Measurements from ENCODE around the gene GADD45G.

Gene GADD45G

DNA sequence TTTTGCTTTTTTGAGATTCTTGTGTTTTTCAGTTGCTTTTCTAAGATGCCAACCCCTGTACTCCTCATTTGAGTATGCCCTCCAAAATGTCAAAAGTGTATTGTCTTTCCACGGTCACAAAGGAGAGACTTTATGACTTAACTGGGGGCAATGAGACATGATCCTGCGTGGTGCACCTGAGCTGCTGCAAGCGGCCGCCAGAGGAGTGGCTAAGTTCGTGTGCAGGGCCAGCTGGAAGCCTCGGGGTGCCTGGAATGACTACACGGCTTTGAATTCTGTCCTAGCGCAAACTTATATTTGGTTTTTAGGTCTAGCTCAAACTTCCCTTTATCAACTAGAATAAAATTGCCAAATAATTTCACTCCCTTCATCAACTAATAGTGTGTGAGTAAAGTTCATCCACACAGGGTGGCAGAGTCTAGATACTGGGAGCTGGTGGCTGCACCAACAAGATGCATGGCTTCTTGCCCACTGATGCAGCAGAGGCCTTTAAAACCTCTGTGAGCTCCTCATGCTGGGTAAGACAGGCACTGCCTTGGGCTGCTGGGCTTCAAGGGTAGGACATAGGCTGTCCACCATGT lies 4.7 kb downstream of the GADD45G start:
- DNase-seq (ENCODE audit: low read depth): no peak

DNA sequence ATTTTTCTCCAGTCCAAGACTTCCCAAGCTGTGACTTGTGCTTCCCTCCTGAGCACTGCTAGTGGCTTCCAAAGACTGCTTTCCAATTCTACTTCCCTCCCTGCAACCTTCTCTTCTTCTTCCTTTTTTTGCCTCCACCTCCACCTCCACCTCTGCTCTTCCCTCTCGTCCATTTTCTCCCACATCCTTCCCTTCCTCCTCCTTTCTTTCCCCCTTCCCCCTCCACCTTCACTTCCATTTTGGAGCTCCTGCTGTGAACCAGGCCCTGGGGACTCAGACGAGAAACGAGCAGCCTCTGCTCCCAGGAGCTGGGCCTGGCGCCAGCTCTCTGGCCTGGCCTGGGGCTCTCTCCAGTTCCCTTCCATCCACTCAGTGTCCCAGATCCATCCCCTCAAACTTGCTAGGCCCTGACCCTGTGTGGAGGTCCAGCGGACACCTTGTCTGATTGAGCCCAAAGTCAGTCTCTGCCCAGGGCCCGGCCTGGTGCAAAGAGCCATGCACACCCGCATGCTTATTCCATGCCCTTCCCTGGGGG lies 5.6 kb downstream of the GADD45G start:
- no peak for DNase-seq (ENCODE audit: low read depth)

DNA sequence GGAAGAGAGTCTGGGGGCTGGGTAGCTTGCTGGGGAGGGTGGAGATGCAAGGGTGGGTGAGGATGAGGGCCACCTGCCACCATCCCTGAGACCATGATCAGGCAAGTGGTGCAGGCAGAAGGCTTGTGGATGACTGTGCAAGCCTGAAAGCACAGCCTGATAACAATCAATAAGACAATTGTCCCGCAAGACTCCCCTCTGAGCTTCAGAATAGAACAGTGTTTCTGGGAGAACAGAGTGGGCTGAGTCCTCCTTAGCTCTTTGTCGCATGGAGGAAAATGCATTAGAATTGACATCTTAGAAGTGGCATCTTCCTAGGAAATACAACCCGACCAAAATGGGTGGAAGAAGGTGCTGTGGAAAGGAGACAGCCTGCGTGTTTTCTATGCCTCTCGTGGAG lies 6.6 kb downstream of the GADD45G start:
- DNase-seq (ENCODE audit: low read depth): no peak

DNA sequence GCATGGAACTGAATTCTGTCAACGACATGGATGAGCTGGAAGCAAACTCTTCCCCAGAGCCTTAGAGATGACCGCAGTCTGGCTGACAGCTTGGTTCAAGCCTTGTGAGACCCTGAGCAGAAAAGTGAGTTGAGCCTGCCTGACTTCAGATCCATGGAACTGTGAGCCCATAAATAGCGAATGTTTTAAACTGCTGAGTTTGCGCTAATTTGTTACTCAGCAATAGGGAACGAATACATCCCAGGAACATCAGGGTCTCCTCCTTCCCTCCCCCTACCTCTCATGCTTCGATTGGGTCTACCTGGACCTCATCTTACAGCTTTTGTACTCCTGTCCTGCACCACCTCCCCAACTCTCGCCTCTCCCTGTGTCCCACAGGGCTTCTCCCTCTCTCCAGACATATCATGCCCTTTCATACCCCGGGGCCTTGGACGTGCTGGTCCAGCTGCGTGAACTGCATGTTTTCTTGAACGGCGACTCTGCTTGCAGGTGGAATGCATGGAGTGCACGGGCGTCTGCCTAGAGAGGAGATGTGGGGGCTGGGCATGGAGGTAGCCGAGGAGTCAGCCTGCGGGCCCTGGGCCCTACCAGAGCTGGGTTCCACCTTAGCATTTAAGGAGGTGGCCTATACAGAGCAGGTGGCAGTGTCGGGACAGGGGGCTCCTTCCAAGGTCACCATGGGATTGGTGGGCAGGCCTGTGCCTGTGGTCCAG lies 7.9 kb downstream of the GADD45G start:
- no peak for DNase-seq (ENCODE audit: low read depth)

DNA sequence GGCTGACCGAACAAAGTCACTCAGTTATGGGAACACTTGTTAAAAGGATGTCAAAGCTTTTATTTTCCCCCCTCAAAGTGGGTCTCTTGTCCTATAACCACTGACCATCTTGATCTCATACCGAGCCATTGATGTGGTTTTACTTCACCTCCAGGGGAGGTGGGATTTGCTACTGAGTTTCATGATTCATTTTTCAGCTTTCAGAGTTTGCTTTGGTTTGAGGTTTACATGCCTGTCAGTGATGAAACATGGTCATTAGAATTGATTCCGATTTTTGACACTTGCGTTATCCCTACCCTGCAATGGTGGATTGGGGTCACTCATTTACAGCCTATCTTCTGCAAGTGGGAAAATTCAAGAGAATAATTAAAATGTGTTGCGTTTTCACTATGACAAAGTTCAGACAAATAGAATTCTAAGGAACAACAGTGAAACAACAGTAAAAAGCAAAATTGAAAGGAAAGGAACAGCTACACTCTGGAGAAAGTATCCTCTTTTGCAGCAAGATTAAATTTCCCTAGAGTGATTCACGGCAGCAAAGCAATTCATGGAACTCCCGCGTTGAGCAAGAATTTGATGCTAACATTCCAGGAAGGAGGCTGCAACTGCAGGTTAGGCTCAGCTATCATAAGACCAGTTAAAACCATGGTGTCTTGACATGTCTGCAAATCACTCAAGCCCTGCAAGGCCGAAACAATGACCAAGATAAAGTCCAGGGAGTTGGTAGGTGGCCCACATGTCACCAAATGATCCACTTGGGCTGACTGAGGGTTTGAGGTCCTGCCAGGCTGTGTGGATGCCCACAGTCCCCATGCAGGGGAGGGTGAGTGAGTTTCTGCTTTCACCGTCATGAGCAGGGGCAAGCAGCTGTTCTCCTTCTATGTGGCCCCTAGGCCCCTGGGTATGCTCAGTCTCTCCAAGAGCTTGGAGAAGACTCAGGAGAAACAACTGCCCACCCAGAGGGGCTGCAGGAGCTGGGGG lies 9.4 kb downstream of the GADD45G start:
- no peak for DNase-seq (ENCODE audit: low read depth)

DNA sequence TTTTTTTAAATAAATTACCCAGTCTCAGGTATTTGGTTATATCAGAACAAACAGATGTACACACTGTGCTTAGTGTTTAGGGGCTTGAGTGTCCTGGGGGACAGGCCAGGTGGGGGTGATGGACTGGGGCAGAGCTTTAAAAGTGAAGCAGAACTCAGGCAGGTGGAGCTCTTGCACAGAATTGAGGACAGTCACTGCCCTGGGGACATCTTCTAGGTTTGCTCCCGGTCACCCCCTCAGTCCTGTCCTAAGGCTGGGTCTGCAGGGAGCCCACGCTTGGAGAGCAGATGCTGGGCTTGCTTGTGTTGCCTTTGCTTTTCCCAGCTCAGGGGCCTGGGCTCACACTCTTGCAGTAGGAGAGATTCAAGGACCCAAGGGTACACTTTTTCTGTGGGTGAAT lies 10.8 kb downstream of the GADD45G start:
- DNase-seq (ENCODE audit: low read depth): no peak

DNA sequence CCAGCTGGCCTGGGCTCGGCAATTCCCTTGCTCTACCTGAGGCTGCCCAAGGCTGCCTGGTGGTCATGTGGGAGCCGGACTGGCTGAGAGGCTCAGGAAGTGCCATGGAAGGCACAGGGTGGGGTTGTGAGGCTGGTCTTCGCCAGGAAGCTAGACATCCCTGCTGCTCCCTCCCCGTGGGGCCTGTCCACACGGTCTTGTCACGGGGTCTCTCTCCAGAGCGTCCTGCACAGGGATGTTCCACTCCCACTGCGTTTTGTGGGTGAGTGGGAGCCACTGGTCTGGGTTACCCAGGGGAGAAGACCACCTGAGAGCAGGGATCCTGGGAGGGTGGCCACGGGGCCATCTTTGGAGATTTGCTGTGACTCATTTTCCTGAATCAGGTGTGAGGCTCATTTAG lies 11.6 kb downstream of the GADD45G start:
- no peak for DNase-seq (ENCODE audit: low read depth)

DNA sequence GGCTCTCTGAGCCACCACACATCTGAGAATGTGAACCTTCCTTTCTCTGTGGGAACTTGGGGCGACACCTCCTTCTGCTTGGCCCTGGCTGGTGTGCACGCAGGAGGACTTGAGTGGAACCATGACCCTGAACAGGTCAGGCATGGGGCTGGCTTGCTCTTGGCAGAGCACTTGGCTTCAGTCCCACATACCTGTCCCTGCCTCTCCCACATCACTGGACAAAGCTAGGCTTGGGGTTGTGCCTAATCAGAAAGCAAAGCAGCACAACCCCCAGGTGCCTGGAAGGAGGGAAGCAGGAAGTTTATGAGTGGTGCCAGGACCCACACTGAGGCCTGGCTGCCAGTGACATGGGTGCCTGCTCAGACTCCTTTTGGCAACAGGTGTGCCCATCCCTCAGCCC lies 13.2 kb downstream of the GADD45G start:
- no peak for DNase-seq (ENCODE audit: low read depth)

DNA sequence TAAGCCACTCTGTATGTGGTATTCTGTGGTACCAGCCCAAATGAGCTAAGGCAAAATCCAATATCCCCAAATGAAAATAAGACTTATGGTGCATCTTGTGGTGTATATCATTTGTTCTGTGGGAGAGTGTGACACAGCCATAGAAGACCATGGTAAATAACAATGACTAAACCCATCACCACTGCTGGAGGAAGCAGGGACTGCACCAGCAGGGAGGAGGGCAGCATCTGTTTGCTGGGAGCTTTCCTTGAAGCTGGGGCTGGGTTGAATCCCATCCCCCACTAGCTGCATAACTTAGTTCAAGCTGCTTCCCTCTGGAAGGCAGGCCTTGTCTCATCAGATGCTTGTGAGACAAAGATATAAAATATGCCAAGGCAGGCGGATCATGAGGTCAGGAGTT lies 14.2 kb downstream of the GADD45G start:
- DNase-seq (ENCODE audit: low read depth): no peak

DNA sequence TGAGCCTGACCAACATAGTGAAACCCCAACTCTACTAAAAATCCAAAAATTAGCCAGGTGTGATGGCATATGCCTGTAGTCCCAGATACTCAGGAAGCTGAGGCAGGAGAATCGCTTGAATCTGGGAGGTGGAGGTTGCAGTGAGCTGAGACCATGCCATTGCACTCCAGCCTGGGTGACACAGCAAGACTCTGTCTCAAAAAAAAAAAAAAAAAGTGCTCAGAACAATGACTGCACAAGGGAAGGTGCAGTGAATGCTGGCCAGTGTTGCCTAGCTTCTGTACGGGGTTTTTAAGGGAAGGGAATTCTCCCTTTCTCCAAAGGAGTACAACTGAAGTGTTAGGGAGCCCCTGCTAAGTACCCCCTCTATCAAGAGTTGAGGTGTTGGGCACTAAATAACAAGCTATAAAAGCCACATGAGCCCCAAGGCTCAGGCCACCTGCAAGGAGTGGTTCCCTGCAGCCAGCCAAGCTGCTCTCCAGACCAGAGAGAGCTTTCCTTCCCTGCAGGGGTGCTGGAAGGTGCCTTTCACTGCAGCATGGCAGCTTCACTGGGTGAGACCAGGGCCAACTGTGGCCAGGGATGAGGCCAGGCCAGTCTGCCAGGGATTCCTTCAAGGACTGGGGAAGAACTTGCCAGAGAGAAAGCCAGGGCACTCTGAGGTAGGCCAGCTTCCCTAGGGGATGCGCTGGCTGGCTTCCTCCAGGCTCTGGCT lies 14.8 kb downstream of the GADD45G start:
- DNase-seq (ENCODE audit: low read depth): no peak

DNA sequence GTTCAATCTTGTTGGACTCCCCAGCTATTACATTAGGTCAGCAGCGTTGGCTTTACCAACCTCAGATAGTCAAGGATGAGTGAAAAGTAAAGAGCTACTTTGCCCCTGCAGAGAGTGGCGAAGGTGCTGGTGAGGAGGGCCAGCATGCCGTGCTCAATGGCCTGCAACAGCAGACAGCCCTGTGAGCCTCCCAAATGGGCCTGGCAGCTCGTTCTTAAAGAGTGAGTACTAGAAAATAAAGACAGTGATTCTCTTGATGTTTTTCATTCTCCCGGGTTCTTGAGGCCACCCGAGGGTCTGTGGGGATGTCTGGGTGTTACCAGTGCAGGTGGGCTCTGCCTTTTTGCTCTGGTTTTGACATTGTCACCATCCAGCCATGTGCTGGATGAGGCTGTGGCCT lies 16.2 kb downstream of the GADD45G start:
- DNase-seq (ENCODE audit: low read depth): no peak

DNA sequence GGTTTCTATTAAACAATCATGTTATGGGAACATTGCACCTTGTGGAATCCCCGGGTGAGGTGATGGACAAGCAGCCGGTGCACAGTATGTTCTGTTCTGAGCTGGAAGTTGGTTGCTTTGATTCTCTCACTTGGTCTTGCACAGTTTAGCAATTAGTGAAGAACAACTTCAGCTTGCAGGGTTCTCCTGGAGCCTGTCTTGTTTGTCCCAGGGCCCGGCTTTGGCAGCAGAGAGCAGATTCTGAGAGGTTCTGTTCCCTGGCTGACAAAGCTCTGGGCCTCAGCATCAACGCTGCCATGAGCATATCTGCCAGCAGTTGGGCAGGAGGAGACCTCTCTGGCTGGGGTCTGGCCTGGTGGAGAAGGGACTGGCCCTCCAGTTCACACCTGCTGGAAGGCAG lies 16.9 kb downstream of the GADD45G start:
- no peak for DNase-seq (ENCODE audit: low read depth)

DNA sequence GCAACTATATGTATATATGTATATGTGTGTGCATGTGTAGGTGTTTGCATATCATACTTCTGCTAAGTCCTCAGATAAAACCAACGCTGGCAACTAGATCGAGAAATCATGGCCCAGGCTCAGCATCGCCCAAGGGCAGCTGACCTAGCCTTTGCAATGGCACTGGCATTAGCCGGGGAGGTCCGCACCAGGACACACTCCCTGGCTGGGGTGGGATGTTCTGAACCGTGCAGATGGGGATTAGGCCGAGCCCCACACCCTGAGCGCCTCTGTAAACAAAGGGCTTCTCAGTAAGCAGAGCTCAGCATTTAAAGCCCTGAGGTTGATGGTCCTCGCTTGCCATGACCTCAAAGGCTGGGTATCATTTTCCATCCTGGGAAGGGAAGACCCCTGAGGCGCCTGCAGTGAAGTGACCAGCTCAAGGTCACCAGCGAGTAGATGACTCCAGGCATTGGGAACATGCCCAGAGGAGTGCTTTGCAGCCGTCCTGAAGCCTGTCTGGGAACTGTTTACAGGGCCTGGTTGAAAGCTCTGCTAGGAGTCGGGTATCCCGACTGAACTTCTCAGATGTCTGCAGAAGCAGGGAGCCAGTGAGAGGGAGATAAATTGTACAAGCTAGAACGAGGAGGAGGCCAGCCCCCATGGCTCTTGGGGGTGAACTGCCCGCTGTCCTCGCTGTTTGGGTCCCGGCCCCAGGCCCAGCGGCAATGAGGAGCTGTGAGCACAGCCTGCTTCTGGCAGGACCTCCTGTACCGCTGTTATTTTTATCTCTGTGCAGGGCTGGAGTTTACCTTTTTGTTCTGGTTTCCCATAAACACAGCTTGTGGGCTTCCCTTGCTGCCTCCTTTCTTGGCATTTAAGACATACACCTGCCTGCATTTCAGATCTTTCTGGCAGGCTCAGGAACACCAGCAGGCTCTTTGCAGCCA lies 18.4 kb downstream of the GADD45G start:
- no peak for DNase-seq (ENCODE audit: low read depth)

DNA sequence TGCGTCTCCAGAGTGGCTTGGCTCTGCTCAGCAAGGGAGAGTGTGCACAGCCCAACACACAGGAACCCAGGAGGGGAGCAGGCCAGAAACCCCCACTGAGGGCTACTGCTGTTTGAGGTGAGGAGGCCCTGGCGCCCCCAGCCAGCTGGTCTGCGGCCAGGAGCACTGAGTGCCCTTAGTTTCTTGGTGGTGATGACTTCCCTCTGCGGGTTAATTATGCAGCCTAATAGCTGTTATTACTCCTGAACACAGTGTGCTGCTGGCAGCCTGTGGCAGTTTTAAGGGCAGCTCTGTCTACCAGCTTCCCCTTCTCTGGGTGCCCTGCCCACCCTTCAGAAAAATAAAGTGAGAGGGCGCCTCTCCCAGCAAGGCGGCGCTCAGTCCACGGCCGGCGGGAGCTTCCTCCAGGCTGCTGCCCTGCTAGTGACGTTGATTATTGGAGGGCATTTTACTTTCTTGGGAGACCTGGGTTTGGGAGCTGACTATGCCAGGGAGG lies 19.2 kb downstream of the GADD45G start:
- no peak for DNase-seq (ENCODE audit: low read depth)

DNA sequence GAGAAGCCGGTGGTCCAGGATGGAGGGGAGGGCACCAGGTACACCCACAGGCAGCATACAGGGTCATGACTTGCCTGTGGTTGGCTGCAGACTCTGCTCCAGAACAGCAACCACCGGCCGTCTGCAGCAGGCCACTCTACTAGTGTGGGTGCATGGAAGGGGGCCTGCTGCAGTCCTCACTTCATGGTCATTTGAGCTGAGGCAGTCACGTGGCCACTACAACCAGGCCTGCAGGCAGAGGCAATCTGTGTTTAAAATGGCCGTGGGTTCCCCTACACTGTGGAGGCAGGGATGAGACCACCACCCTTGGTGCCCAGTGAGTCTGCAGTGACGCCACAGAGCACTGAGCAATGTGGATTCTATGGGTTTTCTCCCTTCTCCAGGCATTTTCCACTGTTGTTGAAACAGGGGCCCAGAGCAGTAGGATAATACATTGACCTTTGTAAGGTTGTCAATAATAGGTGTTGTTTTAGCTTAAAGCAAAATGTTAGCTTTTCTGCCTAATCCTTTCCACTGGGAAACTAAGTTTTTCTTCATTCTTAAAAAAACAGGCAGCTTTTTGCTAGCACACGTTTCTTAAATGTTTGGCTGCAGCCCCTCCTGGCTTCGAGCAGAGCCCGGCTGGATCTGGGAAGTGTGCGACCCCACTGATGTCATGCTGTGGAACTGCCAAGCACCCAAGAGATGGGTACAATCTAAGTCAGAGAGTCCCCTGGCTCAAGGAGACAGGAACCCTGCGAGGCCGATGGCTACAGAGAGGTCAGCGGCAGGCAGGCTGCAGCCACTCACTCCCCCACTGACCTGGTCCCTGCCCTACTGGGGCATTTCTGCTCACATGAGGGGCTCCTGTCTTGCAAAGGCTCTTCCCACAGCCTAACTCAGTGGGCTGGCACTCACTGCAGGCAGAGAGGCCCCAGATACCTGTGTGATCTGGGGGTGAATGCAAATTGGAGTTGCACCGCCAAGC lies 21.2 kb downstream of the GADD45G start:
- DNase-seq (ENCODE audit: low read depth): no peak

DNA sequence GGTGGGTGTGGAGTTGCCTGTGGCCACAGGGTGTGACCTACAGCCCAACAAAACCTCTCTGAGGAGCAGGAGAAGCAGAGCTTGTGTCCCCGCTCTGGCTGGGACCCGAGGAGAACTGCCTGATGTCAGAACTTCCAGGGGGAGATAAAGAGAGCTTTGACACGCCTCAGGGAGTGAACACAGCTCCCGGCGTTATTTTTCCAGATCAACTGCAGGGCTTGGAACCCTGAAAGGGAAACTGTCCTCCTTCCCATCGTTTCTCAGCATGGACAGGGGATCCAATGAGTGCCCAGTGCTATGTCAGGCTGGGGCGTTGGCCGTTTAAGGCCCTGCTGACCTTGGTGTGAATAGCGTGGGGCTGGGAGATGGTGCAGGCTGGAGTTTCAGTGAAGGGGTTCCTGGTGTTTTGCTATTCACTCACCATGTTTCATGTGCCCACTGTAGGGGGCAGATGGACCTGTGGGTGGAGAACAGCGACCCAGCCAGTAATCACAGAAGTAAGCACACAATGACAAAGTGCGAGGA lies 22.0 kb downstream of the GADD45G start:
- DNase-seq (ENCODE audit: low read depth): no peak

DNA sequence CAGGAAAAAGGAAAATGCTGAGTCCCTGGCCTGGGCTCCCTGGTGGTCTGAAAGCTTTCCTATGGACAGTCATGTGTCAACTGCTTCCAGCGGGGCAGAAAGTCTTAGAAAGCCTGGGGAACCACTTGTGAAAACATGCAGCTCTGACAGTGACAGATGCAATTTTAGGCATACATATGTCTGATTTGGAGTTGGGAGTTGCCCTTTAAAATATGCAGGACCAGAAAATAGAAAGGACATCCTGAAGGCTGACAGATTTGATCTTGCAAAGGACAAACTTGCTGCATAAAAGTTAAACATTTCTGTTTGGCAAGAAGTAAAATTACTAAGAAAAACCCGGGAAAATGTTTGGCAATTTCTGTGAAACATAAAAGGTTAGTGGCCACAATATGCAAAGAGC lies 23.8 kb downstream of the GADD45G start:
- no peak for DNase-seq (ENCODE audit: low read depth)

DNA sequence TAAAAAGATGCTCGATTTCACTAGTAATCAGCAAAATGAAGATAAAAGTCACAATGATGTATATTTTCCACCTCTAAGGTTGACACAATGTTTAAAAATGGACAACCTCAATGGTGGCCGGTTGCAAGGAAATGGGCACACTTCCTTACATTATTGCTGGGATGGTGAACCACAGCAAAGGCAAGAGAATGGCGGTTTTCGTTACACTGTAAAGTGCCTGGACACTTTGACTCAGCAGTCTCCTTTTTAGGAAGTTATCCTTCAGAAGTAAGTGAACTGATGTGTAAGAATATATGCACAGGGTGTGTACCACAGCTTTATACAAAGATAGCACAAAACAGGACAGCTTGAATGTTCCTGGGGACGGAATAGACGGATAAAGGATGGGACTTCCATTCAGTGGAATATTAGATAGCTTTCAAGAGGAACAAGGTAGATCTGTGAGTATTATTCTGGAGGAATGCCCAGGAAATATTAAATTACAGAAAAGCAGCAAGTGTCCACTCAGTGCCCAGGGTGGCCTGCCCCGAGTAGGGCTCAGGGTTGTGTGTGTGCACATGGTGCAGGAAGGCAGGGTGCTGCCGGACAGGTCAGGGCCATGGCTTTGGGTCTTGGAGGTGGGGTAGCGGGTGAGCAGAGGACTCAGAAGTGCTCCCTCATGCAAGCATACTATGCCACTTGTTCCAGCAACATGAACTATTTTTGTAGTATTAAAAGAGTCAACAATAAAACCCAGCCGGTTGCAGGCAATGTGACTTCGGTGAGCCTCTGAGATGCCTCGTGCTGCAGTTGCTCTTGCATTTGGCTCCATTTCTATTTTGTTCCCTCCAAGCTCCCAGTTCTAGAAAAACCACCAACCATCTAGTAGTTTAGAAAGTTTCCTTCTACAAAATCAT lies 24.5 kb downstream of the GADD45G start:
- no peak for DNase-seq (ENCODE audit: low read depth)

Measured in HS-5 (cell line).